Lower leg skin (tissue), 3 donors: ENCODE results near the gene TMEM35B.

ENCODE experiments used
- CTCF ChIP-seq, 3 donors: fragments of 450-650 bp; IDR thresholded peaks; one replicate each; pipeline ENCODE4 v1.5.1; 2016; ENCODE audit warnings: antibody characterized with exemption in 3 of 3, mild to moderate bottlenecking in 3 of 3, moderate library complexity in 2 of 3
- POLR2A ChIP-seq, 2 donors: fragments of 450-650 bp; IDR thresholded peaks; one replicate each; pipeline ENCODE4 v1.6.1; 2016 to 2017; ENCODE audit warnings: antibody characterized with exemption in 2 of 2, mild to moderate bottlenecking in 1 of 2, moderate library complexity in 1 of 2

- TF ChIP-seq CTCF (IDR thresholded peaks at IDR 0.05) (no peak), POLR2A (IDR thresholded peaks at IDR 0.05) (no peak)
Observed at GRCh38 chr1:34950428-34950827, 34.7 kb downstream of the TMEM35B start.
